Parathyroid adenoma (tissue), 2 donors: ENCODE measurements around the gene PTX3.

ENCODE experiments used
- H2AFZ ChIP-seq: fragments of 300-600 bp; sonication (generic); one replicate; pipeline ENCODE4 v1.7.0; 2017; ENCODE audit warnings: antibody characterized with exemption, mild to moderate bottlenecking
- H3K27ac ChIP-seq: fragments of 300-600 bp; sonication (generic); one replicate; pipeline ENCODE4 v1.7.0; 2017
- H3K27me3 ChIP-seq: fragments of 300-600 bp; sonication (generic); one replicate; pipeline ENCODE4 v1.7.0; 2017; ENCODE audit warnings: low read length; ENCODE audit not compliant: control insufficient read depth, insufficient read depth
- H3K36me3 ChIP-seq: fragments of 300-600 bp; sonication (generic); one replicate; pipeline ENCODE4 v1.7.0; 2017; ENCODE audit warnings: low read length; ENCODE audit not compliant: control insufficient read depth, insufficient read depth
- H3K4me1 ChIP-seq: fragments of 300-600 bp; sonication (generic); one replicate; pipeline ENCODE4 v1.7.0; 2017; ENCODE audit warnings: control low read depth
- H3K4me2 ChIP-seq: fragments of 300-600 bp; sonication (generic); one replicate; pipeline ENCODE4 v1.7.0; 2017; ENCODE audit warnings: low read length
- H3K4me3 ChIP-seq: fragments of 300-600 bp; sonication (generic); one replicate; pipeline ENCODE4 v1.7.0; 2017; ENCODE audit warnings: low read depth, low read length
- H3K79me2 ChIP-seq: fragments of 300-600 bp; sonication (generic); one replicate; pipeline ENCODE4 v1.7.0; 2017; ENCODE audit warnings: control low read depth
- H3K9ac ChIP-seq: fragments of 300-600 bp; sonication (generic); one replicate; pipeline ENCODE4 v1.7.0; 2017; ENCODE audit warnings: mild to moderate bottlenecking
- H3K9me3 ChIP-seq: fragments of 300-600 bp; sonication (generic); one replicate; pipeline ENCODE4 v1.7.0; 2017; ENCODE audit warnings: low read length; ENCODE audit not compliant: control insufficient read depth
- CTCF ChIP-seq: fragments of 300-600 bp; sonication (generic); IDR thresholded peaks from one replicate; pipeline ENCODE4 v1.7.0; 2017; ENCODE audit warnings: antibody characterized with exemption, mild to moderate bottlenecking
- donor health status: primary hyperparathyroidism.

PTX3 gene

GRCh38 chr3:157418104-157418503 lies 18.5 kb upstream of the PTX3 start:
- no peak for TF ChIP-seq CTCF
- no peak overlapping the region for H3K9ac ChIP-seq
- H3K4me2 ChIP-seq: no peak overlapping the region
- H3K27ac ChIP-seq: no peak overlapping the region
- no peak overlapping the region for H2AFZ ChIP-seq
- H3K4me3 ChIP-seq: no peak overlapping the region
- no peaks in the 10 kb centered on the region for H3K9me3 ChIP-seq
- no peaks in the 10 kb centered on the region for H3K27me3 ChIP-seq
- H3K36me3 ChIP-seq: no peaks in the 10 kb centered on the region
- H3K79me2 ChIP-seq: no peaks in the 10 kb centered on the region
- H3K4me1 ChIP-seq: no peaks in the 10 kb centered on the region

- no peak overlapping the region for H3K4me2 ChIP-seq
- H3K9me3 ChIP-seq: no peaks in the 10 kb centered on the region
- no peaks in the 10 kb centered on the region for H3K4me1 ChIP-seq
- H3K27me3 ChIP-seq: no peaks in the 10 kb centered on the region
- no peak overlapping the region for H3K4me3 ChIP-seq
- no peak overlapping the region for H3K27ac ChIP-seq
- H3K9ac ChIP-seq: no peak overlapping the region
- no peak overlapping the region for H2AFZ ChIP-seq
- no peaks in the 10 kb centered on the region for H3K36me3 ChIP-seq
- TF ChIP-seq CTCF: no peak
- no peaks in the 10 kb centered on the region for H3K79me2 ChIP-seq
These were observed 16.0 kb upstream of the PTX3 start for GRCh38 chr3:157420606-157421130.

- Histone ChIP-seq H3K4me3 (no peak overlapping the region), H3K79me2 (no peaks in the 10 kb centered on the region), H3K4me1 (no peaks in the 10 kb centered on the region), H3K27ac (no peak overlapping the region), H3K36me3 (no peaks in the 10 kb centered on the region), H3K4me2 (no peak overlapping the region), H2AFZ (no peak overlapping the region), H3K27me3 (no peaks in the 10 kb centered on the region), H3K9ac (no peak overlapping the region), H3K9me3 (no peaks in the 10 kb centered on the region)
- no peak for TF ChIP-seq CTCF
These were observed 13.3 kb upstream of the PTX3 start for GRCh38 chr3:157423337-157423736.

- no peak for TF ChIP-seq CTCF
- H3K79me2 ChIP-seq: no peaks in the 10 kb centered on the region
- no peaks in the 10 kb centered on the region for H3K27me3 ChIP-seq
- no peak overlapping the region for H3K9ac ChIP-seq
- no peaks in the 10 kb centered on the region for H3K36me3 ChIP-seq
- H3K27ac ChIP-seq: no peak overlapping the region
- H3K9me3 ChIP-seq: no peaks in the 10 kb centered on the region
- H3K4me1 ChIP-seq: no peaks in the 10 kb centered on the region
- H3K4me2 ChIP-seq: no peak overlapping the region
- no peak overlapping the region for H3K4me3 ChIP-seq
- H2AFZ ChIP-seq: no peak overlapping the region
These were observed 8.7 kb upstream of the PTX3 start for GRCh38 chr3:157427901-157428300.

- H3K4me2 ChIP-seq: no peak overlapping the region
- no peak for TF ChIP-seq CTCF
These were observed 7.8 kb upstream of the PTX3 start for GRCh38 chr3:157428853-157429252.

More at GRCh38 chr3:157428853-157429252, 7.8 kb upstream of the PTX3 start:
- no peaks in the 10 kb centered on the region for H3K79me2 ChIP-seq
- H3K27me3 ChIP-seq: no peaks in the 10 kb centered on the region
- H2AFZ ChIP-seq: no peak overlapping the region
- no peak overlapping the region for H3K27ac ChIP-seq
- H3K4me3 ChIP-seq: no peak overlapping the region
- no peak overlapping the region for H3K9ac ChIP-seq
- no peaks in the 10 kb centered on the region for H3K9me3 ChIP-seq
- no peaks in the 10 kb centered on the region for H3K4me1 ChIP-seq
- H3K36me3 ChIP-seq: no peaks in the 10 kb centered on the region
